Mucosa of descending colon (tissue), 3 donors: ENCODE results near the gene PAFAH1B1. TPM values are rescaled to one million over a fixed set of nuclear protein-coding genes. Genes with fewer than 3 reads are reported as not detected.
A peak's percentile ranks its signal among the peaks of the same experiment; 100 is the strongest.

Experiments used
- ATAC-seq: fragments of 200-7000 bp; cut with Tn5 transposase; one replicate; pipeline ENCODE4 v1.9.1; 2020; ENCODE audit warnings: mild to moderate bottlenecking, moderate library complexity
- DNase-seq, 3 donors: peaks; one replicate each; pipeline ENCODE4 v3.0.0-alpha.2; 2020
- H3K36me3 ChIP-seq: fragments of 200-600 bp; one replicate; pipeline ENCODE4 v1.8.0; 2021; ENCODE audit warnings: low read depth, mild to moderate bottlenecking
- H3K4me1 ChIP-seq: fragments of 200-600 bp; one replicate; pipeline ENCODE4 v1.8.0; 2021; ENCODE audit warnings: low read depth, mild to moderate bottlenecking
- H3K4me3 ChIP-seq: fragments of 200-600 bp; one replicate; pipeline ENCODE4 v1.8.0; 2021; ENCODE audit warnings: mild to moderate bottlenecking
- H3K9me3 ChIP-seq: fragments of 200-600 bp; one replicate; pipeline ENCODE4 v1.8.0; 2021; ENCODE audit warnings: mild to moderate bottlenecking
- CTCF ChIP-seq: fragments of 200-600 bp; IDR thresholded peaks from one replicate; pipeline ENCODE4 v1.8.0; 2022; ENCODE audit warnings: antibody characterized with exemption, mild to moderate bottlenecking
- intact Hi-C, 2 donors: fragments of 100-400 bp; cut with DNase I in 1 of 2; cut with micrococcal nuclease in 1 of 2; formaldehyde crosslinking; loops; one replicate each; pipeline versions ENCODE4 v1.11.0 to v1.11.1; 2022; cut with DNase I, micrococcal nuclease
- total RNA-seq, 3 donors: library from RNA; stranded (reverse); fragmentation: NEBNext Ultra II Directional in 2 of 3; extraction: Animal tissue kit (Norgen Biotek cat#: 25700) in 2 of 3; gene quantifications; one replicate each; pipeline versions ENCODE4 v1.2.1 to v1.2.4, GENCODE V29; 2021 to 2023
- donor health status: DM: no; HTN: no; CAD: no; lungs with moderate emphysema.
- donor health status: DM: no; HTN: no; CAD: no.
- donor health status: DM: no; HTN: yes; CAD: no.

Gene PAFAH1B1
- total RNA-seq, 3 donors from 2014 or later, result 108 to 142 (median 112) TPM

- Histone ChIP-seq H3K36me3 (peaks cover 32% of the 10 kb centered on the region), H3K4me1 (no peaks in the 10 kb centered on the region), H3K4me3 (no peak overlapping the region), H3K9me3 (no peaks in the 10 kb centered on the region)
- DNase-seq, result peak in 1 of 3 donors; percentile 18
- no peak for ATAC-seq
- intact Hi-C loops, result no loop called here
- TF ChIP-seq CTCF, result no peak
Observed at GRCh38 chr17:2700030-2700490, 106.6 kb downstream of the PAFAH1B1 start.

- no peaks in the 10 kb centered on the region for H3K4me1 ChIP-seq
- TF ChIP-seq CTCF, result no peak
- DNase-seq, result peak in 1 of 3 donors; percentile 23
- intact Hi-C loops, result no loop called here
- H3K9me3 ChIP-seq, result no peaks in the 10 kb centered on the region
- no peak overlapping the region for H3K4me3 ChIP-seq
- no peak for ATAC-seq
- peaks cover 32% of the 10 kb centered on the region for H3K36me3 ChIP-seq
Observed at GRCh38 chr17:2700491-2701141, 107.2 kb downstream of the PAFAH1B1 start.

GRCh38 chr17:2701161-2701995, 107.9 kb downstream of the PAFAH1B1 start:
- peaks cover 32% of the 10 kb centered on the region for H3K36me3 ChIP-seq
- no peak for ATAC-seq
- intact Hi-C loops, result no loop called here
- no peaks in the 10 kb centered on the region for H3K9me3 ChIP-seq
- no peak for TF ChIP-seq CTCF
- H3K4me3 ChIP-seq, result no peak overlapping the region
- peak in 2 of 3 donors; percentile 25 to 53 for DNase-seq
- no peaks in the 10 kb centered on the region for H3K4me1 ChIP-seq

DNA sequence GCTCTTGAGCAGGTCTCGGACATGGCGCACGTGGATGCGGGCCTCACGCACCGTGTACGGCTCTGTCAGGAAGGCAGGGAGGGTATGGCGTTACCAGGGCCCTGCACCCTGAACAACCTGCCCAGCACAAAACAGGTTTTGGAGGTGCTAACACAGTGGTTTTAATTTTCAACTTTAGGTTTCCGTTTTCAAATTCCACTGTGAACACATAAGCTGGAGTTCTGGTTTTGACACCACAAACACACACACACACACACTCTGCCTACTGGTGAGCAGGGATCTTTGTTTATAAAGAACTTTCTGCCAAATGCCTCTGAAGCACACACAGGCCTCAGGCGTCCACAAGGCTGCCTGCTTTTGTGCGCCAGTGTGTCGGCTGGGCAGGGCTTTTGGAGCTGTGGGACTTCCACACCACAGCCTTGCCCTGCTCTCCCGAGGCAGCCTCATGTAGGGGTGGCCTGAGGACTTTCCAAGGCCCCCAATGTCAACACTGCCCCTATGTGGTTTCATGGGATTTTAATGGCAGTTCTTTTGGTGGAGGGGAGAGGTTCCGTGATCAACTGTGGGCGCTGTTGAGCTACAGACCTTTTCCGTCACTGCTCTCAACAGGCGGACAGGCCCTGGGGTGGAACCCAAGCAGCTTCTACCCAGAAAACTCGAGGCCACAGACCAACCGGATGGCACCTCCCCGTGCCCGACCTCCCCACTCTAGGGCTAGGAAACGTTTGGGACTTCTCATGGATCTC, 108.7 kb downstream of the PAFAH1B1 start:
- Histone ChIP-seq H3K36me3 (peaks cover 27% of the 10 kb centered on the region), H3K9me3 (no peaks in the 10 kb centered on the region), H3K4me1 (peaks cover 3% of the 10 kb centered on the region), H3K4me3 (no peak overlapping the region)
- TF ChIP-seq CTCF, result no peak
- intact Hi-C loops, result no loop called here
- ATAC-seq (no peak), DNase-seq (peak in 2 of 3 donors; percentile 9 to 36)

- peak in 1 of 3 donors; percentile 45 for DNase-seq
- intact Hi-C loops, result no loop called here
Observed at GRCh38 chr17:2703181-2703580, 109.7 kb downstream of the PAFAH1B1 start.

More at GRCh38 chr17:2703181-2703580, 109.7 kb downstream of the PAFAH1B1 start:
- ATAC-seq, result no peak
- Histone ChIP-seq H3K36me3 (peaks cover 27% of the 10 kb centered on the region), H3K4me3 (no peak overlapping the region), H3K4me1 (peaks cover 11% of the 10 kb centered on the region), H3K9me3 (no peaks in the 10 kb centered on the region)
- TF ChIP-seq CTCF, result no peak
